Cerebellar nuclear complex (tissue), 1 donor: Measurements from ENCODE around the gene ATXN7.

Source experiments
- DNase-seq, 2 experiments: peaks; one replicate each; lab custom pipeline; 2025; lab: John Stamatoyannopoulos, UW

The ATXN7 gene, protein sequence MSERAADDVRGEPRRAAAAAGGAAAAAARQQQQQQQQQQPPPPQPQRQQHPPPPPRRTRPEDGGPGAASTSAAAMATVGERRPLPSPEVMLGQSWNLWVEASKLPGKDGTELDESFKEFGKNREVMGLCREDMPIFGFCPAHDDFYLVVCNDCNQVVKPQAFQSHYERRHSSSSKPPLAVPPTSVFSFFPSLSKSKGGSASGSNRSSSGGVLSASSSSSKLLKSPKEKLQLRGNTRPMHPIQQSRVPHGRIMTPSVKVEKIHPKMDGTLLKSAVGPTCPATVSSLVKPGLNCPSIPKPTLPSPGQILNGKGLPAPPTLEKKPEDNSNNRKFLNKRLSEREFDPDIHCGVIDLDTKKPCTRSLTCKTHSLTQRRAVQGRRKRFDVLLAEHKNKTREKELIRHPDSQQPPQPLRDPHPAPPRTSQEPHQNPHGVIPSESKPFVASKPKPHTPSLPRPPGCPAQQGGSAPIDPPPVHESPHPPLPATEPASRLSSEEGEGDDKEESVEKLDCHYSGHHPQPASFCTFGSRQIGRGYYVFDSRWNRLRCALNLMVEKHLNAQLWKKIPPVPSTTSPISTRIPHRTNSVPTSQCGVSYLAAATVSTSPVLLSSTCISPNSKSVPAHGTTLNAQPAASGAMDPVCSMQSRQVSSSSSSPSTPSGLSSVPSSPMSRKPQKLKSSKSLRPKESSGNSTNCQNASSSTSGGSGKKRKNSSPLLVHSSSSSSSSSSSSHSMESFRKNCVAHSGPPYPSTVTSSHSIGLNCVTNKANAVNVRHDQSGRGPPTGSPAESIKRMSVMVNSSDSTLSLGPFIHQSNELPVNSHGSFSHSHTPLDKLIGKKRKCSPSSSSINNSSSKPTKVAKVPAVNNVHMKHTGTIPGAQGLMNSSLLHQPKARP

DNA sequence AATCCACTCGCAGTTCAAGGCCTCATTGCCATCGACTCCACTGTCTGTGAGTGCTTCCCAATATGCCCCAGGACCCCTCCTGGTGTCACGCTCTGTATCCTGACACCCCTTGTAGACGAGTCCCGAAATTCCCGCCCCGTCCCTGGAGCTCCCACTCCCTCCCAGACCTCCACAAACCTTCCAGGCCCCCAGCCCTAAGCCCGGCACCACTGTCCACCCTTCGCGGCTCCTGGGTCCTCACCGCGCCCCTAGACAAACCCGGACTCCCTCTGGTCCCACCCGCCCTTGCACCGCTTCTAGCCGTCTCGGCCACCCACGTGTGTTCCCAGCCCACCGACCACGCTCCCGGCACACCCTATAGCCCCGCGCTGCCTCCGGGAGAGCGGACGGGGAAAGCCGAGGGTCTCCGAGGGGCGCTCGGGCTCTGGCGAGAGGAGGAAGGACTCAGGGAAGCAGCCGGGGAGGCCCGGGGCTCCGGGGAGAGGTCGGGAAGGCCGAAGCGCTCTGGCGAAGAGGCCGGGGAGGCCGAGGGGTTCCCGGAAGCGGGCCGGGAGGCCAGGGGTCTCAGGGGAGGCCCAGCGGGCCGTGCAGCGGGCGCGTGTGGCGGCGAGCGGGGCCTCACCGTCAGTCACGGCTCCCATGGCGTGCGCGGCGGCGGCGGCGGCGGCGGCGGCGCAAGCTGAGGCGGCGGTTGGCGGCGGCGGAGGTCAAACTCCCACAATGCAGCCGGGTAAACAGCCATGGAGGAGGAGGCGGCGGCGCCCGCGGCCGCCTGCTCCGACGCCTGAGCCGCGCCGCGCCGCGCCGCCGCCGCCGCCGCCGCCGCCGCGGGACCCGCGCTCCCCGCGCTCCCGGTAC is at the start of gene ATXN7, which contains the start of gene THOC7:
Gene ATXN7 (plus strand): TSS at position 718 of the 858 bp plus-strand sequence. CDS start 48,732 bp downstream, outside the sequence.
Gene THOC7 (minus strand): TSS at position 656 of the 858 bp plus-strand sequence. CDS start 15 bp downstream, at position 641.
- no peak for DNase-seq

DNA sequence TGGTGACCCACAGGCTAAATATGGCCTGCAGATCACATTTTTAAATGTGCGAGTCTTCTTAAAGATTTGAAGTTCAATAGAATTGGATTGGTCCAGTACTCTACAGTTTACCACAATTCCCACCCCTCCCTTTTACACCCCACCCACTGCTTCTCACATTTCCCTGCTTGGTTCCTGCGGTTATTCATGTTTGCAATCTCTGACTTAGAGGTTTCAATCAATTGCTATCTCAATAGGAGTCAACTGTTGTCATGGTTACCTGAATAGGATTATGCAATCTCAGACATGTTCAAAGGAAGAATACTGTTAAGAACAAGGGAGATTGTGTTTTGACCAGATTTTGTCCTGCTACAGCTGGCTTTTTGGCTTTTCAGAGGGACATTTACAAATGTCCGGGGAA is 49.4 kb upstream of the ATXN7 start:
- no peak for DNase-seq

DNA sequence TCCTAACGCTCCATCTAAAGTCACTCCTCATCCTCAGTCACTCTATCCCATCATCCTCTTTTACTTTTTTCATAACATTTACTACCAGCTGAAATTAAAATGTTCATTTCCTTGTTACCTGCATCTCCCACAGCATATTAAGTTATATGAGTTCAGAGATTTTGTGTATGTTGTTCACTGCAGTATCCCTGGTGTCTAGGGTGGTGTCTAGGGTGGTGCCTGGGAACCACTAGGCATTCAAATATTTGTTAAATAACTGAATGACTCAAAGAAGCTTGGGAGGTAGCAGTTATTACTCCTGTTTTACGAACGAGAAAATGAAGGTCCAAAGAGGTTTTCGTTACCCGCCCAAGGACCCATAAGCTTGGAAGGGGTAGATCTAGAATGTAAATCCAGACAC is 46.4 kb upstream of the ATXN7 start:
- DNase-seq, result no peak

DNA sequence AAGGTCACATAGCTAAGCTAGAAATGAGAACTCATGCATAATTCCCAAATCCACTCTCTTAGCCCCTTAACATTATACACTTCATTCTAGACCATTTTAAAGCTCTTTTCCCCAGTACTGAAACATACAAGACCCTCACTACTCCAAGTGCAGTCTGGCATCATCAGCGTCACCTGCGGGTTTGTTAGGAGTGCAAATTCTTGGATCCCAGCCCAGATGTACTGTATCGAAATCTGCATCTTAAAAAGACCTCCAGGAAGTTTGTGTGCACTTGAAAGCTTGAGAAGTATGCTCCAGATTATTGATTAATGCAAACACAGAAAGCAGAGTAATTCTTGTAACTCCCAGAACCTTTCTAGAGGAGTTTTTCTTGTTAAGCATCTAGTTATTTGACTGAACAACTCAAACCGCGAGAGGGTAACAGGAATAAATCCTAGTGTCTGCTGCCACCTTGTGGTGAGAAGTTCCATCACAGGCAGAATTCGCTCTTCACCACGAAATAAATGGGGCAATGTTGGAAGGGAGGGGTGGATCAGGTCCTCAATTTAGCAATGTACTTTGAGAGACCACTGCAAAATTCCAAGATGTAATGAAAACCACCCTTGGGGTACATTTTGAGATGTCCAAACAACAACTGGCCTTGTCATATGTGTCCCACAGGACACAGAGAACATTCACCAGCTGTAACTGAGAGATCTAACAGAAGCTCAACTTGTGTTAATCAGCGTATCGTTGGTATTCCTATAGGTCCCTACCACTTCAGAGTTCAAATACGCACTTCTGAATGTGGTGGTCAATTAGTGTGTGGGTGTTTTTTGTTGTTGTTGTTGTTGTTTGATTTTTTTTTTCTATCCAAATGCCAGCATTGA is 45.2 kb upstream of the ATXN7 start:
- peak in 1 of 2 experiments; percentile 46 for DNase-seq

DNA sequence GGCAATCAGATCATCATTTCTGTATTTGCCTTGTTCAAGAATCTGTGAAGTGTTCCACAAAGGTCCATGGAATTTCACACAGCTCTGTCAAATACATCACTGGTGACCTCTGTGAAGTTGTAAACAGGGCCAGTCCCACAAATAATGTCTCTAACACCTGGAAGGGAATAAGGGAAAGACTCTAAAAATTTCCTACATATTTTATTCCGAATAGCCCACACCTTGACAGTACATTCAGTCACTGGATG is 44.6 kb upstream of the ATXN7 start, which contains the start of gene C3orf49:
Gene C3orf49 (plus strand): TSS at position 149 of the 248 bp plus-strand sequence. CDS start 173 bp downstream, outside the sequence.
- DNase-seq, result no peak

DNA sequence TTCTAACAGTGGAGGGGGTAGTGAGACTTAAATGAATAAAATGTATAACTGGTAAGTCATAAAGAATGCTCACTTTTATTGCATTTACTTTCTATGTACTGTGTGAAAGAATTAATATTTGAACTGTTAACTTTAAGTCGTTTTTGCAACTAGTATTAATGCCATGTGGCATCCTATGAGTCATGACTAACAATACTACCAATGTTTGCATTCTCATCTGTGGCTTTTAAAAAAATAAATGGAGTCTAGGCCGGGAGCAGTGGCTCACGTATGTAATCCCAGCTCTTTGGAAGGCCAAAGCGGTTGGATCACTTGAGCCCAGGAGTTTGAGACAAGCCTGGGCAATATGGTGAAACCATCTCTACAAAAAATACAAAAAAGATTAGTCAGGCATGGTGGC is 39.4 kb upstream of the ATXN7 start:
- no peak for DNase-seq

DNA sequence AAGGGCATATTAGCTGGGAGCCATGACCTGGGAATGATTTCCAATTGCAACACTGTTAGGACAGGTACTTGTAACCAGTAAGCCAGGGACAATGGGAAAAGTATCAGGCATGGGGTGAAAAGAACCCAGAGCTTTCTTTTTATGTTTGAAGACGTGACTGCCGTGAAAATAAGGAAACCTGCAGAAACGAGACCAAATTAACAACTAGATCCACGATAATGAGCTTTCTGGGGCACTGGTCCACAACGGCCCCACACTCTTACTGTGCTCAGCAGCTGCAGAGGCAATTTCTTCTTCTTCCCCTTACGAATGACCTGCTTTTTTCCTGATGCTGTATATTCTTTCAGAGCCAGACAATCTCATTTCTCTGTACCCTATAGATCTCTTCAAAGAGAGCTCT is 33.1 kb upstream of the ATXN7 start:
- no peak for DNase-seq

DNA sequence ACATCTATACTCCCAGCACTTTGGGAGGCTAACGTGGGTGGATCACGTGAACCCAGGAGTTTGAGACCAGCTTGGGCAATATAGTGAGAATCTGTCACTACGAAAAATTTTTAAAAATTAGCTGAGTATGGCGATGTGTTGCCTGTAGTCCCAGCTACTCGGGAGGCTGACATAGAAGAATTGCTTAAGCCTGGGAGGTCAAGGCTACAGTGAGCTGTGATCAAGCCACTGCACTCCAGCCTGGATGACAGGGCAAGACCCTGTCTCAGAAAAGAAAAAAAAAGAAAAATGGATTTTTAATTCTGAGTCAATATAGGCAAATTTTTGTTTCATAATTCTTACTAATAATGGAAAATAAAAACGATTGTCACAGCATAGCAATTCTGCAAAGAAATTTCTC is 31.3 kb upstream of the ATXN7 start:
- no peak for DNase-seq

DNA sequence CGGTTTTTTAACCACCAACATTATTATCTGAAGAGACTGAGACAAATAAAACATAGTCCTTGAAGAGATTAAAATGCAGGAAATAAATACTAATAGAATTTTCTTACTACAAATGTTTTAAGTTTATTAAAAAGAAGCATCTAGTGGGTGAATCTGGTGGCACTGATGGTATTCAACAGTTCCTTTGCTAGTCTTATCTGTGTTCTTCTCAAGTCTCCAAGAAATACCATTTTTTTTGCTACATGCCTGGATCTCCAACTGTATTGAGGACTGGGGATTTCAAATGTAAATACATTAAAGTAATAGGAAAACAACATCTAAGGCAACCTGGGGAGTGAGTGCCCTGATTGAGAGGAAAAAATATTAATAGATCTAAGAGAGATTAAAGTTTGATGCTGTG is 22.0 kb upstream of the ATXN7 start:
- no peak for DNase-seq

DNA sequence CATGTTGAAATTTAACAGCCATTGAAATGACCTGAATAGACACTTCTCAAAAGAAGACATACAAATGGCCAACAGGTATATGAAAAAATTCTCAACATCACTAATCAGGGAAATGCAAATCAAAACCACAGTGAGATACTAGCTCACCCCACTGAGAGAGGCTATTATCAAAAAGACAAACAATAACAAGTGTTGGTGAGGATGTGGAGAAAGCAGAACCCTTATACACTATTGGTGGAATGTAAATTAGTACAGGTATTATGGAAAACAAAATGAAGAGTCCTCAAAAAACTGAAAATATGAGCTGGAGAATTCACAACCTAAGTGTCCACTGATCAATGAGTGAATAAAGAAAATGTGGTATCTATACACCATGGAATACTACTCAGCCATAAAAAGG is 21.5 kb upstream of the ATXN7 start:
- no peak for DNase-seq

DNA sequence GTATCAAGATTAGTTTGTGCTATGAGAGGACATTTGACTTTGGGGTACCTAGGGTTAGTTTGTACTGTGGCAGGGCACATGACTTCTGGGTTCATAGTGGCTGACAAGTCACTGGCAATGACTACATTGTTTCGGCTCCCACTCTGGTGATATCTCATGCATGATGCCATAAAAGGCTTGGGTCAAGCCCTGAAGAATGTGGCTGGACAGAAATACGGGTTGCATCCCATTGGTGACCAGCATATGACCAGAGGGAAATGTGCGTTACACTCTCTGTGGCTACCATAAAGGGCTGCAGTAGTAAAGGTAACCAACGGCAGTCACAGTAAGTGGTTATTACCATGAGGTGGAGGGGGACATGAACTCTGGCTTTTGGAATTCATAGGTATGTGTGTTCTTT is 18.5 kb upstream of the ATXN7 start:
- no peak for DNase-seq

DNA sequence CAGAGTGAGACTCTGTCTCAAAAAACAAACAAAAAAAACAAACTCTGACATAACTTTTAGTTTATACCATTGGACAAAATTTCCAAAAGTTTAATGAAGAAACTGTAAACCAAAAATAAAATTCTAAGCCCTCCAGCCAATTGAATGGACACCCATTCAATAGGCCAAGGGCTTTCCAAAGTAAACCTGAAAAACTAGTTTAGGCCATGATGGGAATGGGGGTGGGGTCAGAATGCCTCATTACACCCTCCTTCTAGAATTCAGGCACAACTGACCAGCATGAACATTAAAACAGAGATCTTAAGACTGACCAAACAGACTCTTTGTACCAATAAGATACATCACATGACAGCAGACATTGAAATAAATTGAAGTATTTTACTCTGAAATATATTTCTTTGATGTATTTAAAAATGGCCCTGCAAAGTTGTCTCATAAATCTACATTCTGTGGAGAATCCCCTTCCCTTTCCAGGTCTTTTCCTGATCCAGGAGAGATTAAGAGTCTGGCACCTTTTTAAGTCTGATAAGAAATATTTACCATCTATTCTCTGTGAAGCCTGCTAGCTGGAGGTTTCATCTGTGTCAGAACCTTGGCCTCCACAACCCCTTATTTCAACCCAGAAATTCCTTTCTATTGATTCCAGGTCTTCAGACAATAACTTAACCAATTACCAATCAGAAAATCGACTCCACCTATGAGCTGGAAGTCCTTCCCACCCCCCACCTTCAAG is 15.8 kb upstream of the ATXN7 start:
- DNase-seq, result no peak

DNA sequence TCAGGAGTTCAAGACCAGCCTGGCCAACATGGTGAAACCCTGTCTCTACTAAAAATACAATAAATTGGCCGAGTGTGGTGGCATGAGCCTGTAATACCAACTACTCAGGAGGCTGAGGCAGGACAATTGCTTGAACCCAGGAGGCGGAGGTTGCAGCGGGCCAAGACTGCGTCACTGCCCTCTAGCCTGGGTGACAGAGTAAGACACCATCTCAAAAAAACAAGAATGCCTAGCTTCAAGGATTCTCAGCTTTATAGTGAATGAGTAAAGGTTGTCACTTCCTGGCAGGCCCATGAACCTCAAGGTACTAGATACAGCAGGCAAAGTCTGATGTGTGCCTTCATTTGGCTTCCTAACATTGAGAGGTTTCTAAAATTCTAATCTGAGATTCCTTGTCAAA is 14.5 kb upstream of the ATXN7 start:
- DNase-seq, result no peak

DNA sequence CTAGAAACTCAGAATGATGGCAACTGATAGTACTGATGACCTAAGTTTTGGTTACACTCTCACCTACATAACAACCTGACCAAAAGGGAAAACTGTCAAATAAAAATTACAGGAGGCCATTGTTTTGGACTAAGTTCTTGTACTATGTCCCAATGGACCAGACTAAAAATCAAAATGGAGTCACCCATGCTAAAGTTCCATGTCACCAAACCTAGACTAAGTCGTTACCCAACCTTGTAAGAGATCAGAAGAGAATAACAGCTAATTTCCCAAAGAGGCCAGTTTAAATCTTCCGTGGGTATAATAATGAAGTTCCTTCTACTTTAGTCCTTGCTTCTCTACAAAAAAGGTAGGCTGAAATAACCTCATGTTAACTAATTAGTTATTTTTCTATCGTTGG is 12.4 kb upstream of the ATXN7 start:
- no peak for DNase-seq

DNA sequence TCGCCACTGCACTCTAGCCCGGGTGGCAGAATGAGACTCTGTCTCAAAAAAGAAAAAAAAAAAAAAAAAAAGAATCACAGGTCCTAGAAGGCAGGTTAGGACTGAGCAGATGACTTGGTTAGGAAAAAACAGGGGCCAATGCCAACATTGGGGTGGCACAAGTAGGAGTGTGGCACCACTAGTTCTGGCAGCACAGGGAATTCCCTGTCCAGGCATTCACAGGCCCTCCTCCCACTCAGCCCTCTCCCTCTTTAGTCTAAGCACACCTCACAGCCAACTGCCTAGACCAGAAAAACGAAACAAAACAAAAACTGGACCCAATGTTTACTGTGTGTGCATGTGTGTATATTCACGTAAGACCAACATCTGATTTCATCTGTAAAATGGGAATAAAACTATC is 10.6 kb upstream of the ATXN7 start:
- no peak for DNase-seq

DNA sequence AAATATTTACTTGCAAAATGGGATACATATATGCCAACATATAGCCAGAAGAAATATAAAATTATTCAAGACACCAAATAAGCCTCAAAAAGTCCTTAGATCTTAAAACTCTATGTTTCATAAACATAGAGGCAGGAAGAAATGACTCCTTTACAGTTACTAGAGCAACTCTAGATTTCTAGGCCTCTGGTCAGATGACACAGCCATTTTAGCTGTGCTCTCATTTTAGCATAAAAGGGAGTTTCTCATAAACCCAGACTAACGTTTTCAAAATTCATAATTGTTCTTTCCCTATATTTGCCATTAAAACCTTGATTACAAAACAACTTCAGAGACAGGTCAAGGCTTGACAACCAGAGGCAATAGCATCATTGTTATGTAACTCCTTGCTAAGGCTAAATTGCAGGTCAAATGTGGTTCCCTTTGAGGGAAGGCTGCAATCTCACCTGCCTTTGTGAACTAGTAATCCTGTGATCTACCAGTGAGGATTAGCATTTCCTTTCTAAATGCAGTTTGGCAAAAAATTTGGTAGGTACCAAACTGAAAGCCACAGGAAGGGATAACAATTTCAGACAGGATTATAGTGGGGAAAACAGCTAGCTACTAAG is 8.2 kb upstream of the ATXN7 start:
- no peak for DNase-seq

DNA sequence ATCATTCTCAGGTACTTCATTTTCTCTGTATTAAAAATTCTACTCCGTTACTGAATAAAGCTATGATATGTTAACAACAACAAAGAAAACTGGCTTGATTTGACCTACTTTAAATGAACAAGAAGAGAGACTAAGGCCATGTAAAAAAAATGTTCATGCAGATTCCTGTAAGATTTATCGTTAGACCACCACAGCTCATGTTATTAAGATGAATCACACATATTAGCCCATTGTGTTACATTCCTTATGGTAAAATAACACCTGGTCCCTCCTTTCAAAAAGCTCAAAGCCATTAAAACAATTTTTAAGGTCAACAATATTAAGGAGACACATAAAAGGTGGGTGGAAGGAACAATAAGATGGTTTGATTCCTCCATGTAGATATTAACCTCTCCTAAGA is 6.4 kb upstream of the ATXN7 start:
- DNase-seq, result no peak

DNA sequence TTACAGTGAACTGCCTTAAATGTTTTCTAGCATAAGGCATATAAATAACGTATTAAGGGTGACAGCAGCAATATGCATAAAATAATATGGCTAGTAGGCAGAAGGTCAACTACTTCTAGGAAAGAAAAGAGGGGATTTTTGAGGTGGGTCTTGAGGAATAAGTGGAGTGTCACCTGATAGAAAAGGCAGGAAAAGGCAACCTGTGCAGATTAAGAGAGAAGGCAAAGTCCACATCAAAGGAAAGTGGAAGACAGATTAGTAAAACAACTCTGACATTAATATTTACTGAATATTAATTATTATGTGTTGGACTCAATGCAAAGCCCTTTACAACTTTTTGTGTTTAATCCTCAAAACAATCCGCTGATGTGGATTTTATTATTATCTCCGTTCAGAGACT is 2.9 kb upstream of the ATXN7 start:
- DNase-seq, result no peak

DNA sequence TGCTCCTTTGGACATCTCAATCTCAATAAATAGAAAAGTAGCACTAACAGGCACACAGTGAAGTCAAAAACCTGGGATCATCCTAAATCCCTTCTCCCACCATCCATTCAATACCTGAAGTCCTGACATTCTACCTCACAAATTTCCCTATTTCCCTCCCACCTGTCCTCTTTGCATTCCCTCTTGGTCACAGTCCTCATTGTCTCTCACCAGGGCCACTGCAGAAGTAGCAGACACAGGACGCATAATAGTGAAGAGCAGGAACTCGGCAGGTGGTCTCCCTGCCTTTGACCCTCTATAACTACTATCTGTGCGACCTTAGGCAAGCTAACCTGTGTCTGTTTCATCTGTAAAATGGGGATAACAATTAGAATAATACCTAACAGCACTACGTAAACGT is 2.4 kb upstream of the ATXN7 start:
- no peak for DNase-seq

DNA sequence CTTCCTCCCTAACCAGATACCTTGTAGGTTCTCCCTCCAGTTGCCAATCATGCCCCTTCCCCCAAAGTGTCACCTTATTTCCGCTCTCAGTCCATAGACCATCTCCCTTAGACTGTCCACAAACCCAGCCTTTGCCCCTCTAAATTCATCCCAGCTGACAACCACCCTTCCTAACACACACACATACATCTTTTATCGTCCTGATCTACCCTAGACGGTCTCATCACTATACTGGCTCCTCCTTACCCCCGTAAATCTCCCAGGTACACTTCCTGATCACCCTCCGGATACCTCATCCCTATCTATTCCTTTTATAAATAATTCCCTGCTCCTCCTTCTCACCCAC is 890 bp upstream of the ATXN7 start:
- DNase-seq, result no peak
